IMR-90 (cell line): ENCODE data around the gene SH3GL2. TPM values are rescaled to one million over a fixed set of nuclear protein-coding genes. Genes with fewer than 3 reads are reported as not detected.
A peak's percentile ranks its signal among the peaks of the same experiment; 100 is the strongest.

ENCODE experiments used
- ATAC-seq: fragments of 200-7000 bp; cut with Tn5 transposase; 2 replicates; pipeline ENCODE4 v1.9.1; 2020; ENCODE audit warnings: low read depth, mild to moderate bottlenecking, moderate library complexity
- BruUV-seq: library from RNA; stranded (reverse); fragments of 400-500 nt; replicated peaks from 2 replicates; lab custom pipeline; 2021; lab: Mats Ljungman, UMichigan
- CTCF ChIA-PET: fragments of 300-600 bp; formaldehyde crosslinking; extraction: SDS; loops from one replicate; lab custom pipeline; 2021; ENCODE audit warnings: antibody characterized with exemption; lab: Yijun Ruan, JAX
- POLR2A ChIA-PET: fragments of 300-600 bp; sonication (Branson Sonifier 250); formaldehyde crosslinking; loops from one replicate; lab custom pipeline; 2022; ENCODE audit warnings: antibody characterized with exemption; ENCODE audit not compliant: unreplicated experiment; lab: Charles Lee
- DNase-seq: peaks from one replicate; pipeline ENCODE4 v3.0.0; 2013
- H2AFZ ChIP-seq: replicated peaks from 2 replicates; pipeline ENCODE3; 2013; ENCODE audit warnings: low read length, mild to moderate bottlenecking; ENCODE audit not compliant: poor library complexity
- H2AK5ac ChIP-seq: 2 replicates; pipeline ENCODE4 v1.6.1; 2013; ENCODE audit warnings: low read depth, low read length, inconsistent platforms
- H2AK9ac ChIP-seq: replicated peaks from 2 replicates; pipeline ENCODE3; 2013; ENCODE audit warnings: mild to moderate bottlenecking, low read depth, low read length, moderate library complexity; ENCODE audit not compliant: poor library complexity
- H2BK120ac ChIP-seq: 2 replicates; pipeline ENCODE4 v1.6.1; 2013; ENCODE audit warnings: low read depth, low read length, inconsistent platforms
- H2BK15ac ChIP-seq: 3 replicates; pipeline ENCODE4 v1.6.1; 2013; ENCODE audit warnings: low read depth, low read length, inconsistent platforms
- H2BK20ac ChIP-seq: 2 replicates; pipeline ENCODE4 v1.6.1; 2013; ENCODE audit warnings: low read depth, mild to moderate bottlenecking, inconsistent platforms, low read length, moderate library complexity
- H2BK5ac ChIP-seq: 2 replicates; pipeline ENCODE4 v1.6.1; 2013; ENCODE audit warnings: mild to moderate bottlenecking, low read depth, low read length, inconsistent platforms; ENCODE audit not compliant: poor library complexity, severe bottlenecking
- H3K14ac ChIP-seq: replicated peaks from 2 replicates; pipeline ENCODE4 v1.6.1; 2013; ENCODE audit warnings: low read depth, low read length, inconsistent platforms
- H3K18ac ChIP-seq: 2 replicates; pipeline ENCODE4 v1.6.1; 2013; ENCODE audit warnings: low read depth, low read length, control low read depth
- H3K23ac ChIP-seq: 2 replicates; pipeline ENCODE4 v1.6.1; 2013; ENCODE audit warnings: low read depth, low read length, inconsistent platforms
- H3K27ac ChIP-seq: 2 replicates; pipeline ENCODE4 v1.5.1; 2013; ENCODE audit warnings: mild to moderate bottlenecking, control low read depth, low read length; ENCODE audit not compliant: insufficient read depth
- H3K27me3 ChIP-seq: 2 replicates; pipeline ENCODE4 v1.6.1; 2013; ENCODE audit warnings: low read length; ENCODE audit not compliant: control insufficient read depth, insufficient read depth
- H3K36me3 ChIP-seq: 2 replicates; pipeline ENCODE4 v1.6.1; 2013; ENCODE audit warnings: low read length, mixed read lengths; ENCODE audit not compliant: control insufficient read depth, insufficient read depth
- H3K4ac ChIP-seq: 2 replicates; pipeline ENCODE4 v1.6.1; 2013; ENCODE audit warnings: low read depth, low read length, inconsistent platforms
- H3K4me1 ChIP-seq: 2 replicates; pipeline ENCODE4 v1.6.1; 2013; ENCODE audit warnings: low read length, mixed read lengths; ENCODE audit not compliant: control insufficient read depth, insufficient read depth
- H3K4me2 ChIP-seq: 2 replicates; pipeline ENCODE4 v1.6.1; 2013; ENCODE audit warnings: low read depth, mild to moderate bottlenecking, control low read depth, low read length, moderate library complexity
- H3K4me3 ChIP-seq: 2 replicates; pipeline ENCODE4 v1.5.1; 2013; ENCODE audit warnings: low read depth, mild to moderate bottlenecking, control low read depth, low read length, moderate library complexity; ENCODE audit not compliant: insufficient read depth
- H3K56ac ChIP-seq: 2 replicates; pipeline ENCODE4 v1.6.1; 2013; ENCODE audit warnings: low read length, inconsistent platforms; ENCODE audit not compliant: insufficient read depth; ENCODE audit errors: extremely low read depth
- H3K79me1 ChIP-seq, 2 experiments: 2 replicates each; pipeline ENCODE4 v1.6.1; 2013; ENCODE audit warnings: low read length in 2 of 2, inconsistent platforms in 1 of 2, low read depth in 1 of 2
- H3K9ac ChIP-seq: 2 replicates; pipeline ENCODE4 v1.6.1; 2013; ENCODE audit warnings: low read depth, low read length, control low read depth
- H3K9me1 ChIP-seq: 2 replicates; pipeline ENCODE4 v1.6.1; 2013; ENCODE audit warnings: low read length, inconsistent platforms; ENCODE audit not compliant: insufficient read depth
- H3K9me3 ChIP-seq: 2 replicates; pipeline ENCODE4 v1.6.1; 2013; ENCODE audit warnings: low read length; ENCODE audit not compliant: control insufficient read depth, insufficient read depth
- H4K20me1 ChIP-seq: 2 replicates; pipeline ENCODE4 v1.6.1; 2013; ENCODE audit warnings: low read length, inconsistent platforms; ENCODE audit not compliant: insufficient read depth
- H4K5ac ChIP-seq: 2 replicates; pipeline ENCODE4 v1.6.1; 2013; ENCODE audit warnings: mild to moderate bottlenecking, low read depth, low read length, control low read depth
- H4K8ac ChIP-seq, 2 experiments: 2 replicates each; pipeline ENCODE4 v1.6.1; 2013; ENCODE audit warnings: low read depth in 2 of 2, low read length in 2 of 2, control low read depth in 1 of 2, inconsistent platforms in 1 of 2
- H4K91ac ChIP-seq: 2 replicates; pipeline ENCODE4 v1.6.1; 2013; ENCODE audit warnings: low read depth, low read length, inconsistent platforms; ENCODE audit not compliant: insufficient read depth
- CEBPB ChIP-seq: IDR thresholded peaks from 2 replicates; pipeline ENCODE4 v1.6.1; 2012; ENCODE audit warnings: low read depth, low read length, improper control_type of control experiment
- MXI1 ChIP-seq: IDR thresholded peaks from 2 replicates; pipeline ENCODE4 v1.6.1; 2012; ENCODE audit warnings: low read depth, mild to moderate bottlenecking, low read length, moderate library complexity, borderline replicate concordance
- RCOR1 ChIP-seq: IDR thresholded peaks from 2 replicates; pipeline ENCODE4 v1.6.1; 2012; ENCODE audit warnings: mild to moderate bottlenecking, low read length, improper control_type of control experiment; ENCODE audit not compliant: insufficient replicate concordance
- WGBS, 2 experiments: methylation state at CpG; one replicate each; pipeline versions ENCODE4 v1.1.5 to v1.1.7; 2013; ENCODE audit warnings: missing lambda C conversion rate in 2 of 2; ENCODE audit not compliant: insufficient read length in 1 of 2; ENCODE audit errors: extremely low coverage in 2 of 2; 5-methylcytosine and 5-hydroxymethylcytosine counted together
- dilution Hi-C: fragments of 300-500 bp; cut with HindIII; formaldehyde crosslinking; loops from one replicate; pipeline ENCODE4 v1.14.3; 2018; ENCODE audit warnings: low sequenced_read_pairs; ENCODE audit not compliant: unreplicated experiment
- in situ Hi-C: fragments of 300-500 bp; cut with MboI; formaldehyde crosslinking; loops from 3 replicates; pipeline ENCODE4 v1.14.3; 2019; ENCODE audit warnings: low sequenced_read_pairs, inconsistent platforms, mixed read lengths
- intact Hi-C: fragments of 100-400 bp; cut with micrococcal nuclease; formaldehyde crosslinking; loops from 2 replicates; pipeline ENCODE4 v1.10.0; 2022
- polyA plus RNA-seq, 3 experiments: library from polyadenylated mRNA; depleted of rRNA; stranded (reverse); fragments of >200 nt; gene quantifications; 2 replicates each; pipeline ENCODE4 v1.2.3, GENCODE V29; 2012; ENCODE audit warnings: low replicate concordance in 1 of 3
- total RNA-seq: library from RNA; depleted of rRNA; stranded (reverse); fragments of >200 nt; gene quantifications from 2 replicates; pipeline ENCODE4 v1.2.3, GENCODE V29; 2012

The SH3GL2 gene
- total and polyA plus RNA-seq, 2 of the 4 experiments (the other 2 are of a cell fraction), result under 0.01 to 0.05 TPM

- DNase-seq, result no peak
- peaks cover 2% of the 10 kb centered on the region; the same call in 1 of the 2 replicates for H3K4me1 ChIP-seq
- H3K9ac ChIP-seq, result no peak overlapping the region
- no peak overlapping the region for H4K5ac ChIP-seq
- no peak overlapping the region for H2BK120ac ChIP-seq
- H3K36me3 ChIP-seq, result no peaks in the 10 kb centered on the region
- intact Hi-C loops (no loop called here), dilution Hi-C loops (no loop called here), in situ Hi-C loops (no loop called here)
- H2BK15ac ChIP-seq, result no peak overlapping the region
- H3K4me2 ChIP-seq, result no peak overlapping the region
- CTCF ChIA-PET, result no interaction called here
- no peak overlapping the region for H3K4me3 ChIP-seq
- BruUV-seq, result no TSS peak
- H3K9me1 ChIP-seq, result no peaks in the 10 kb centered on the region; the same call in 1 of the 2 replicates
- H4K91ac ChIP-seq, result no peak overlapping the region
- H3K56ac ChIP-seq, result no peak overlapping the region
- no peak for ATAC-seq
- no peaks in the 10 kb centered on the region for H4K20me1 ChIP-seq
- H3K27me3 ChIP-seq, result peaks cover 4% of the 10 kb centered on the region; the same call in 1 of the 2 replicates
- H3K9me3 ChIP-seq, result no peaks in the 10 kb centered on the region
- no peak overlapping the region for H4K8ac ChIP-seq
- H2BK5ac ChIP-seq, result no peak overlapping the region
- H2BK20ac ChIP-seq, result no peak overlapping the region; the same call in 1 of the 2 replicates
- H3K27ac ChIP-seq, result no peak overlapping the region
- H3K79me1 ChIP-seq, result no peaks in the 10 kb centered on the region
- no peak overlapping the region for H3K4ac ChIP-seq
- no peak overlapping the region for H3K23ac ChIP-seq
- TF ChIP-seq MXI1, result no peak
- no peak for TF ChIP-seq RCOR1
- TF ChIP-seq CEBPB, result peak; percentile 58
- no peak overlapping the region for H3K18ac ChIP-seq
- no peak overlapping the region for H3K14ac ChIP-seq
- H2AFZ ChIP-seq, result no peak overlapping the region
- H2AK9ac ChIP-seq, result no peak overlapping the region
- POLR2A ChIA-PET, result no interaction called here
- H2AK5ac ChIP-seq, result no peak overlapping the region
- no CpG with 5 or more reads among the region's 6 CpGs for WGBS, 2 experiments
Measured at GRCh38 chr9:17623965-17624364, 45.1 kb downstream of the SH3GL2 start.
